Endothelial cell of umbilical vein (primary cell): ENCODE results near the gene TBL1Y.

ENCODE experiments used
- EZH2 ChIP-seq: IDR thresholded peaks from 2 replicates; pipeline ENCODE4 v1.6.1; 2012; ENCODE audit warnings: borderline replicate concordance, low read depth, mild to moderate bottlenecking, moderate library complexity, low read length, inconsistent platforms; ENCODE audit not compliant: severe bottlenecking
- FOS ChIP-seq: IDR thresholded peaks from 2 replicates; pipeline ENCODE4 v1.6.1; 2011; ENCODE audit warnings: mild to moderate bottlenecking, low read length, moderate library complexity, borderline replicate concordance; ENCODE audit not compliant: insufficient read depth
- MYC ChIP-seq: IDR thresholded peaks from one replicate; pipeline ENCODE4 v1.6.1; 2011; ENCODE audit warnings: mild to moderate bottlenecking, low read depth, low read length
- POLR2A ChIP-seq: IDR thresholded peaks from 2 replicates; pipeline ENCODE4 v1.6.1; 2012; ENCODE audit warnings: low read depth, mild to moderate bottlenecking, control low read depth, low read length
- POLR2AphosphoS5 ChIP-seq: IDR thresholded peaks from 2 replicates; pipeline ENCODE4 v1.6.1; 2012; ENCODE audit warnings: low read depth, mild to moderate bottlenecking, control low read depth, low read length, moderate library complexity; ENCODE audit not compliant: insufficient read depth
- TF ChIP-seq, protein P1 (sequence below), 2 donors: IDR thresholded peaks; 1 replicate in 1 of 2; 2 replicates in 1 of 2; pipeline ENCODE4 v1.5.1; 2011; ENCODE audit warnings: low read length in 2 of 2, mild to moderate bottlenecking in 2 of 2, moderate library complexity in 2 of 2, control low read depth in 1 of 2, inconsistent platforms in 1 of 2, low read depth in 1 of 2; ENCODE audit not compliant: insufficient read depth in 1 of 2; ENCODE audit errors: extremely low read depth in 1 of 2
- TF ChIP-seq, protein P2 (sequence below): IDR thresholded peaks from 2 replicates; pipeline ENCODE4 v1.6.1; 2011; ENCODE audit not compliant: insufficient read depth, insufficient read length

DNA sequence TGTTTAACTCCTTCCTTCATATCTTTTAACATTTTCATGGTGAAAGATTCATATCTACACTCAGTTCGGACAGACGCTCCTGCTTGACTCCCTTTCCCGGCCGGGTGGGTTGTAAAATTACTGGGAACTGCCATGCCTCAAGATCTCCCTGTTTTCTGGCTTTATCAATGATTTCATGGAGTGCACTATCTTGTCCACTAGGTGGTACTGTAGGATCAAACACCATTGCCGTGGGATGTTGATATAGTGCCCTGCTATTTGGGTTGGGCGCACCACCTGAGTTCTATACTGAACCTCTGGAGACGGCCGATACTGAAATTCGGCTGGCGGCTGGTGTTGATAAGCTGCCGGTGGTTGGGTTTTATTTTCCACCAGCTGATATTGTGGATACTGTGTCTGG is 54.2 kb downstream of the TBL1Y start:
- TF ChIP-seq POLR2AphosphoS5: no peak
- TF ChIP-seq, protein P1, sequence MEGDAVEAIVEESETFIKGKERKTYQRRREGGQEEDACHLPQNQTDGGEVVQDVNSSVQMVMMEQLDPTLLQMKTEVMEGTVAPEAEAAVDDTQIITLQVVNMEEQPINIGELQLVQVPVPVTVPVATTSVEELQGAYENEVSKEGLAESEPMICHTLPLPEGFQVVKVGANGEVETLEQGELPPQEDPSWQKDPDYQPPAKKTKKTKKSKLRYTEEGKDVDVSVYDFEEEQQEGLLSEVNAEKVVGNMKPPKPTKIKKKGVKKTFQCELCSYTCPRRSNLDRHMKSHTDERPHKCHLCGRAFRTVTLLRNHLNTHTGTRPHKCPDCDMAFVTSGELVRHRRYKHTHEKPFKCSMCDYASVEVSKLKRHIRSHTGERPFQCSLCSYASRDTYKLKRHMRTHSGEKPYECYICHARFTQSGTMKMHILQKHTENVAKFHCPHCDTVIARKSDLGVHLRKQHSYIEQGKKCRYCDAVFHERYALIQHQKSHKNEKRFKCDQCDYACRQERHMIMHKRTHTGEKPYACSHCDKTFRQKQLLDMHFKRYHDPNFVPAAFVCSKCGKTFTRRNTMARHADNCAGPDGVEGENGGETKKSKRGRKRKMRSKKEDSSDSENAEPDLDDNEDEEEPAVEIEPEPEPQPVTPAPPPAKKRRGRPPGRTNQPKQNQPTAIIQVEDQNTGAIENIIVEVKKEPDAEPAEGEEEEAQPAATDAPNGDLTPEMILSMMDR (IDR thresholded peaks at IDR 0.05; ENCODE audit: extremely low read depth in 1 of 2, insufficient read depth in 1 of 2, low read depth in 1 of 2, low read length in 2 of 2): peak; percentile 25 to 27
- TF ChIP-seq POLR2A: no peak
- no peak for TF ChIP-seq MYC
- TF ChIP-seq, protein P2, sequence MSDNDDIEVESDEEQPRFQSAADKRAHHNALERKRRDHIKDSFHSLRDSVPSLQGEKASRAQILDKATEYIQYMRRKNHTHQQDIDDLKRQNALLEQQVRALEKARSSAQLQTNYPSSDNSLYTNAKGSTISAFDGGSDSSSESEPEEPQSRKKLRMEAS: no peak
- no peak for TF ChIP-seq FOS
- TF ChIP-seq EZH2: no peak
